GM13977 (cell line): ENCODE measurements around the gene AP5Z1.

Source experiments
- DNase-seq: peaks from one replicate; pipeline ENCODE4 v3.0.0; 2012; ENCODE audit warnings: low spot score
- in situ Hi-C: fragments of 300-500 bp; cut with MboI; formaldehyde crosslinking; loops from one replicate; pipeline ENCODE4 v1.12.0; 2022; ENCODE audit warnings: low sequenced_read_pairs, low pct_unique_long_range_greater_than_20kb, mixed read lengths, inconsistent platforms; ENCODE audit not compliant: unreplicated experiment
- TF ChIP-seq, protein P1 (sequence below): IDR thresholded peaks from 2 replicates; pipeline ENCODE4 v1.5.1; 2012; ENCODE audit warnings: mild to moderate bottlenecking, control low read depth; ENCODE audit not compliant: insufficient read depth; ENCODE audit errors: extremely low read depth, missing control alignments

The AP5Z1 gene

DNA sequence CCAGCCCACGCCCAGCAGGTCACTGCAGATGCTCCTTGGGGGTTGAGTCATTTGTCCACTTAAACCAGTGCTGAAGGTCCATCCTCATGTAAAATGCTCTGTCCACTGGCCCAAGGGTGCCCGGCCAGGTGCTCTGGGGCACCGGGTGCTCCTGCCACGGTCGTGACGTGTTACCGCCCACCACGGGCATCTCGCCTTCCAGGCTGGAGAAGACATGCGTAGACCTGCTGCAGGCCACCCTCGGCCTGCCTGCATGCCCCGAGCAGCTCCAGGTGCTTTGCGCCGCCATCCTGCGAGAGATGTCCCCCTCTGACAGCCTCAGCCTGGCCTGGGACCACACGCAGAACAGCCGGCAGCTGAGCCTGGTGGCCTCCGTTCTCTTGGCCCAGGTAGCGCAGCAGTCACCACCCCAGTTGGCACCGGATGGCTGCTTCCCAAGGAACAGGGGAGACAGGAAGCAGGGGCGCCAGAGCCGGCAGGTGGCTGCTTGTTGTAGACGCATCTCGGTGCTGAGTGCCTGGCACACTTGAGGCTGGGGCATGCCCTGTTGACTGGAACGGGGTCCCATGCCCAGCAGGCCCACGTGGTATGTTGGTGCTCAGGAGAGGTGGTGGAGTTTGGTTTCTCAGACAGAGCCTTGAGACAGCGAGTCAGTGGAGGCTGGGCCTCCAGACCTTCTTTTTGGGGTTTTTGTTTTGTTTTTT lies 6.1 kb downstream of the AP5Z1 start:
- in situ Hi-C loops = no loop called here
- TF ChIP-seq, protein P1, sequence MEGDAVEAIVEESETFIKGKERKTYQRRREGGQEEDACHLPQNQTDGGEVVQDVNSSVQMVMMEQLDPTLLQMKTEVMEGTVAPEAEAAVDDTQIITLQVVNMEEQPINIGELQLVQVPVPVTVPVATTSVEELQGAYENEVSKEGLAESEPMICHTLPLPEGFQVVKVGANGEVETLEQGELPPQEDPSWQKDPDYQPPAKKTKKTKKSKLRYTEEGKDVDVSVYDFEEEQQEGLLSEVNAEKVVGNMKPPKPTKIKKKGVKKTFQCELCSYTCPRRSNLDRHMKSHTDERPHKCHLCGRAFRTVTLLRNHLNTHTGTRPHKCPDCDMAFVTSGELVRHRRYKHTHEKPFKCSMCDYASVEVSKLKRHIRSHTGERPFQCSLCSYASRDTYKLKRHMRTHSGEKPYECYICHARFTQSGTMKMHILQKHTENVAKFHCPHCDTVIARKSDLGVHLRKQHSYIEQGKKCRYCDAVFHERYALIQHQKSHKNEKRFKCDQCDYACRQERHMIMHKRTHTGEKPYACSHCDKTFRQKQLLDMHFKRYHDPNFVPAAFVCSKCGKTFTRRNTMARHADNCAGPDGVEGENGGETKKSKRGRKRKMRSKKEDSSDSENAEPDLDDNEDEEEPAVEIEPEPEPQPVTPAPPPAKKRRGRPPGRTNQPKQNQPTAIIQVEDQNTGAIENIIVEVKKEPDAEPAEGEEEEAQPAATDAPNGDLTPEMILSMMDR = no peak
- no peak for DNase-seq

DNA sequence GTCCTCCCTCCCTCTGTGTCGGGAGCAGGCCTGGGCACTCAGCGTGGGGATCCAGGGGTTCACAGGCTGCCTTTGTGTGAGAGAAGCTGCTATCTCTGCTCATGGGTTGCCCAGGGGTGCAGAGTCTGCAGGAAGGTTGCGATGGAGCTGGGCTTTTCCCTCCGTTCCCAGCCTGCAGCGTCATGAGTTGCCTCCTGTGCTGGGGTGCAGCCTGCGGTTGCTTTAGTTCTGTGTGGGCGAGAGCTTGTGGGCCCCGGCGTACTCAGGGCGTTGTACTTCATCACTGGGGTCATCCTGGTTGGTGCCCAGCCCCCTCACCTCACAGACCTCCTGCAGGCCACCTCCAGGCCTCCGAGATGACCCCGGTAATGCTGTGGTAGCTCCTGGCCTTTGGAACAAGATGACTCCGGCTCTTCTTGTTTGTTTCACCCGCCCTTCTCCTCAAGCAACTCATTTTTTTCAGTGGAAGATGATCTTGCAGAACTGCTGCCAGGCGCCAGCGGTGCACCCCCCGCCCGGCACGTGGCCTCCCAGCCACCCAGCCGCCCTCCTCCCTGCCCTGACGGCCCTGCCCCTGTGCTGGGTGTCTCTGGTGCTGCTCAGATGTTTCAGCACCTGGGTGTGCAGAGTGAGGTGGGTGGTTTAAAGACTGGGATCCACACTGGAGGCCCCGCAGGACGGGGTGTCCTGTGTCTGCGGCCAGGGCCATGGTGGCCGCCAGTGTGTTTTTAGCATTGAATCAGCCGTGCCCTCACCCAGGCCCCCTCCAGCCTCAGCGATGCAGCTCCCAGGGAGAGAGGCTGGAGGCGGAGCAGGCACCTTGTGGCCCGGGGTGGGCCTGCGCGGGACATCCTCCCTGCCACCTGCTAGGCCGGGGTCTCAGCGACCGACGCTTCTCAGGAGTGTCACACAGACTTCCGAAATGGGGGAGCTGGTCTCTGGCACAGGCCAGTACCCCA lies 7.2 kb downstream of the AP5Z1 start:
- in situ Hi-C loops = no loop called here
- TF ChIP-seq, protein P1 = no peak
- no peak for DNase-seq

DNA sequence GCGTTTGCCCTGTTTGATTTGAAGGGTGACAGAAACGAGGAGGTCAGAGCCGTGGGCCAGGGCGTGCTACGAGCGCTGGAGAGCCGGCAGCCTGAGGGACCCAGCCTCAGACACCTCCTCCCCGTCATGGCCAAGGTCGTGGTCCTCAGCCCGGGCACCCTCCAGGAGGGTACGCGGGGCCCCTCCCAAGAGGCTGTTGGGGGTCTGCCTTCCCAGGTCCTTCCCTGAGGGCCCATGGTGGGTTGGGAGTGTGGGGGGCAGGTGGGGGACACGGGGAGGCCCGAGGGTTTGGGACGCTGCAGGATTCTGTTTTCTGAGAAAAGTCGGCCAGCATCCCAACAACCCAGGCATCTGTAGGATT lies 7.8 kb downstream of the AP5Z1 start:
- TF ChIP-seq, protein P1 = no peak
- in situ Hi-C loops = no loop called here
- DNase-seq = no peak

DNA sequence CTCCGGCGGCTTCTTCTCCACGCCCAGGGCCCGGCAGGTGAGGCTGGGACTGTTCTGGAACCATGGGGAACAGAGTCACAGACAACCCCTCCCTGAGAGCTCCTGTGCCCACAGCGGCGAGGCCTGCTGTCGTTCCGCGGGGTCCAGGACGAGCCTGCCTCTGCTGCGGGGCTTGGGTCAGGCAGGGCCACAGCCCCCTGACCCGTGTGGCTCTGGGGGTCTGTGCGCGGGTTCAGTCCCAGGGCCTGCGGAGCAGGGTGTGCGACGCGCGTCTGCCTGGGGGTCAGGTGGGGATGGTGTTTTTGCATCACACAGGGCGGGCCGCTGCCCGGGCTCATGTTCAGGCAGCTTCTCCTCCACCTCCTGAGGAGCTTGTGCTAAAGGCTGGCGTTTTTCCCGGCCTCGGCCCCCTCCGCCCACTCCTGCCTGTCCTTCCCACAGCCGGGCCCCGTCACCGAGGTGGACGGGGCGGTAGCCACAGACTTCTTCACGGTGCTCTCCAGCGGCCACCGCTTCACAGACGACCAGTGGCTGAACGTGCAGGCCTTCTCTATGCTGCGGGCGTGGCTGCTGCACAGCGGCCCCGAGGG lies 8.4 kb downstream of the AP5Z1 start:
- no peak for DNase-seq
- in situ Hi-C loops = no loop called here
- TF ChIP-seq, protein P1 = no peak

DNA sequence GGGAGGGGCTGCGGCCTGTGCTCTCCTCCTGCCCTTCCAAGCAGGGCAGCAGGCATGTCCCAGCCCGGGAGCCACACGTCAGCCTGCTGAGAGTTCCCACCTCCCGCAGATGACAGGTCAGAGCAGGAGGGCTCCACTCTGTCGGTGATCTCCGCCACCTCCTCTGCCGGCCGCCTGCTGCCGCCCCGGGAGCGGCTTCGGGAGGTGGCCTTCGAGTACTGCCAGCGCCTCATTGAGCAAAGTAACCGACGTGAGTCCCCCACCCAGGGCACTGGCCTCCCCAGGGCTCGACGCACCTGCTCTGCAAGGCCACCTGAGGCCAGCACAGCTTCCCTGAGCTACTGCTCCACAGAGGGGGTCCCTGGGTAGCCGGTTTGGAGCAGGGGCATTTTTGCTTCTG lies 9.4 kb downstream of the AP5Z1 start:
- in situ Hi-C loops = no loop called here
- TF ChIP-seq, protein P1 = no peak
- no peak for DNase-seq

DNA sequence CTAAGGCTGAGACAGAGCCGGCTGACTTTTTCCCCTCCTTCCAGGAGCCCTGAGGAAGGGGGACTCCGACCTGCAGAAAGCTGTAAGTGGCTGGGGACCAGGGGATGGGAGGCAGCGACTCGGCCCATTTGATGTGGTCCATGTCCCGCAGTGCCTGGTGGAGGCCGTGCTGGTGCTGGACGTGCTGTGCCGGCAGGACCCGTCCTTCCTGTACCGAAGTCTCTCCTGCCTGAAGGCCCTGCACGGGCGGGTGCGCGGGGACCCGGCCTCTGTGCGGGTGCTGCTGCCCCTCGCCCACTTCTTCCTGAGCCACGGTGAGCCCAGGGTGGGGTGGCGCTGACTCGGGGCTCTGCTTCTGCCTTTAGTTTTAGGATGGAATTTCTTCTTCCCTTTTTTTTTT lies 9.9 kb downstream of the AP5Z1 start:
- in situ Hi-C loops = no loop called here
- TF ChIP-seq, protein P1 = no peak
- no peak for DNase-seq
